ENCODE measurements around the gene EVA1A.

Gene EVA1A

GRCh38 chr2:75560768-75561565, at the start of gene EVA1A:
Gene EVA1A (minus strand): TSS chr2:75560939. CDS start chr2:75518140, 42,799 bp downstream.
- DNase-seq, result no peak

- no peak for DNase-seq
These were observed 49.3 kb upstream of the EVA1A start for GRCh38 chr2:75609937-75610508.

- DNase-seq, result no peak
These were observed 48.6 kb upstream of the EVA1A start for GRCh38 chr2:75609334-75609689.

GRCh38 chr2:75608684-75609333, 48.1 kb upstream of the EVA1A start:
- DNase-seq, result no peak

GRCh38 chr2:75607988-75608683, 47.4 kb upstream of the EVA1A start:
- no peak for DNase-seq

- DNase-seq, result no peak
These were observed 46.7 kb upstream of the EVA1A start for GRCh38 chr2:75607400-75607798.

- no peak for DNase-seq
These were observed 46.1 kb upstream of the EVA1A start for GRCh38 chr2:75606761-75607399.

GRCh38 chr2:75605770-75606529, 45.2 kb upstream of the EVA1A start:
- DNase-seq, result no peak

- no peak for DNase-seq
These were observed 43.7 kb upstream of the EVA1A start for GRCh38 chr2:75604484-75604883.

GRCh38 chr2:75603477-75603876, 42.7 kb upstream of the EVA1A start:
- DNase-seq, result no peak

- no peak for DNase-seq
These were observed 42.1 kb upstream of the EVA1A start for GRCh38 chr2:75602724-75603342.

GRCh38 chr2:75600461-75601011, 39.8 kb upstream of the EVA1A start:
- no peak for DNase-seq

GRCh38 chr2:75598589-75599155, 37.9 kb upstream of the EVA1A start:
- DNase-seq, result no peak

GRCh38 chr2:75597949-75598348, 37.2 kb upstream of the EVA1A start:
- DNase-seq, result no peak

- DNase-seq, result no peak
These were observed 36.0 kb upstream of the EVA1A start for GRCh38 chr2:75596784-75597183.

GRCh38 chr2:75595541-75596395, 35.0 kb upstream of the EVA1A start:
- DNase-seq, result no peak

GRCh38 chr2:75594596-75594995, 33.9 kb upstream of the EVA1A start:
- DNase-seq, result no peak

GRCh38 chr2:75592888-75593287, 32.1 kb upstream of the EVA1A start:
- no peak for DNase-seq

- no peak for DNase-seq
These were observed 31.3 kb upstream of the EVA1A start for GRCh38 chr2:75592030-75592429.
